GM18868 (cell line): Measurements from ENCODE around the gene ARL5A.
"Not testable (repeated sequence)": the region's sequence is repeated elsewhere in the genome, so short reads cannot be mapped to it uniquely, and the experiment has no call there.

Experiments used
- ATAC-seq: cut with Tn5 transposase; IDR thresholded peaks from one replicate; pipeline ENCODE4 v1.9.1; 2021; ENCODE audit warnings: mild to moderate bottlenecking, moderate library complexity; ENCODE audit not compliant: unreplicated experiment

Gene ARL5A

GRCh38 chr2:151828143-151828889 is at the start of gene ARL5A:
Gene ARL5A (minus strand): TSS chr2:151828421. CDS start chr2:151828176, 245 bp downstream.
- peak; percentile 95 for ATAC-seq

- ATAC-seq, result not testable (repeated sequence)
These were observed 47.4 kb upstream of the ARL5A start for GRCh38 chr2:151875631-151876030.

GRCh38 chr2:151872463-151872862 is 44.2 kb upstream of the ARL5A start:
- no peak for ATAC-seq

- no peak for ATAC-seq
These were observed 41.1 kb upstream of the ARL5A start for GRCh38 chr2:151869291-151869690.

- ATAC-seq, result peak; percentile 99
These were observed 34.5 kb upstream of the ARL5A start for GRCh38 chr2:151862700-151863099.

GRCh38 chr2:151861174-151861573 is 33.0 kb upstream of the ARL5A start:
- ATAC-seq, result no peak

- no peak for ATAC-seq
These were observed 32.5 kb upstream of the ARL5A start for GRCh38 chr2:151860613-151861146.

GRCh38 chr2:151860210-151860609 is 32.0 kb upstream of the ARL5A start:
- no peak for ATAC-seq

GRCh38 chr2:151857650-151858049 is 29.4 kb upstream of the ARL5A start:
- ATAC-seq, result peak; percentile 57

- peak; percentile 45 for ATAC-seq
These were observed 26.9 kb upstream of the ARL5A start for GRCh38 chr2:151855111-151855510.

GRCh38 chr2:151853070-151853758 is 25.0 kb upstream of the ARL5A start:
- no peak for ATAC-seq

GRCh38 chr2:151852260-151853069 is 24.2 kb upstream of the ARL5A start:
- ATAC-seq, result no peak

GRCh38 chr2:151851761-151852160 is 23.5 kb upstream of the ARL5A start:
- no peak for ATAC-seq

GRCh38 chr2:151849413-151850010 is 21.3 kb upstream of the ARL5A start:
- ATAC-seq, result no peak

GRCh38 chr2:151845884-151846283 is 17.7 kb upstream of the ARL5A start:
- ATAC-seq, result peak; percentile 53

- no peak for ATAC-seq
These were observed 17.3 kb upstream of the ARL5A start for GRCh38 chr2:151845481-151845880.

GRCh38 chr2:151844211-151844896 is 16.1 kb upstream of the ARL5A start:
- no peak for ATAC-seq

- ATAC-seq, result no peak
These were observed 15.5 kb upstream of the ARL5A start for GRCh38 chr2:151843691-151844061.

- ATAC-seq, result no peak
These were observed 14.8 kb upstream of the ARL5A start for GRCh38 chr2:151842830-151843690.
